Glutamatergic neuron (in vitro differentiated cells): ENCODE measurements around the gene PRR14L. TPM values are rescaled to one million over a fixed set of nuclear protein-coding genes. Genes with fewer than 3 reads are reported as not detected.
"Not testable (repeated sequence)": the region's sequence is repeated elsewhere in the genome, so short reads cannot be mapped to it uniquely, and the experiment has no call there.

Experiments used
- DNase-seq: peaks from one replicate; pipeline ENCODE4 v3.0.0; 2022
- H3K27ac Mint-ChIP-seq: one replicate; pipeline ENCODE4 v1.8.0; 2020; ENCODE audit warnings: mild to moderate bottlenecking, mixed read lengths, inconsistent platforms; ENCODE audit not compliant: unreplicated experiment
- H3K27me3 Mint-ChIP-seq: one replicate; pipeline ENCODE4 v1.8.0; 2020; ENCODE audit warnings: mild to moderate bottlenecking, moderate library complexity, mixed read lengths, inconsistent platforms; ENCODE audit not compliant: unreplicated experiment
- H3K36me3 Mint-ChIP-seq: one replicate; pipeline ENCODE4 v1.8.0; 2020; ENCODE audit warnings: mild to moderate bottlenecking, mixed read lengths, inconsistent platforms; ENCODE audit not compliant: unreplicated experiment
- H3K4me1 Mint-ChIP-seq: one replicate; pipeline ENCODE4 v1.8.0; 2020; ENCODE audit warnings: mild to moderate bottlenecking, low read depth, mixed read lengths, inconsistent platforms; ENCODE audit not compliant: unreplicated experiment
- H3K4me3 Mint-ChIP-seq: one replicate; pipeline ENCODE4 v1.8.0; 2020; ENCODE audit warnings: mild to moderate bottlenecking, mixed read lengths, inconsistent platforms; ENCODE audit not compliant: unreplicated experiment
- H3K9me3 Mint-ChIP-seq: one replicate; pipeline ENCODE4 v1.8.0; 2020; ENCODE audit warnings: mild to moderate bottlenecking, moderate library complexity, mixed read lengths, inconsistent platforms; ENCODE audit not compliant: unreplicated experiment
- CTCF ChIP-seq: fragments of 200-600 bp; sonication (generic); IDR thresholded peaks from one replicate; pipeline ENCODE4 v1.5.0; 2021; ENCODE audit not compliant: partially characterized antibody, unreplicated experiment
- total RNA-seq: library from RNA; stranded (reverse); fragmentation: NEBNext Ultra II Directional; extraction: Animal tissue kit (Norgen Biotek cat#: 25700); gene quantifications from one replicate; pipeline ENCODE4 v1.2.1, GENCODE V29; 2021; ENCODE audit not compliant: unreplicated experiment

The PRR14L gene
- total RNA-seq, 1 donor from 2014 or later = 104 TPM

- TF ChIP-seq CTCF = no peak
- no peaks in the 10 kb centered on the region for H3K4me1 Mint-ChIP-seq
Observed at GRCh38 chr22:31707519-31707918, 42.4 kb downstream of the PRR14L start.

GRCh38 chr22:31695423-31695822 is 54.5 kb downstream of the PRR14L start:
- TF ChIP-seq CTCF = no peak
- no peak for DNase-seq
- no peak overlapping the region for H3K27ac Mint-ChIP-seq
- no peaks in the 10 kb centered on the region for H3K27me3 Mint-ChIP-seq
- H3K4me3 Mint-ChIP-seq = no peak overlapping the region
- H3K36me3 Mint-ChIP-seq = no peaks in the 10 kb centered on the region
- H3K9me3 Mint-ChIP-seq = no peaks in the 10 kb centered on the region
- H3K4me1 Mint-ChIP-seq = no peaks in the 10 kb centered on the region

More at GRCh38 chr22:31707519-31707918, 42.4 kb downstream of the PRR14L start:
- no peak overlapping the region for H3K27ac Mint-ChIP-seq
- H3K27me3 Mint-ChIP-seq = no peaks in the 10 kb centered on the region
- no peaks in the 10 kb centered on the region for H3K9me3 Mint-ChIP-seq
- H3K36me3 Mint-ChIP-seq = no peaks in the 10 kb centered on the region
- DNase-seq = no peak
- no peak overlapping the region for H3K4me3 Mint-ChIP-seq

DNA sequence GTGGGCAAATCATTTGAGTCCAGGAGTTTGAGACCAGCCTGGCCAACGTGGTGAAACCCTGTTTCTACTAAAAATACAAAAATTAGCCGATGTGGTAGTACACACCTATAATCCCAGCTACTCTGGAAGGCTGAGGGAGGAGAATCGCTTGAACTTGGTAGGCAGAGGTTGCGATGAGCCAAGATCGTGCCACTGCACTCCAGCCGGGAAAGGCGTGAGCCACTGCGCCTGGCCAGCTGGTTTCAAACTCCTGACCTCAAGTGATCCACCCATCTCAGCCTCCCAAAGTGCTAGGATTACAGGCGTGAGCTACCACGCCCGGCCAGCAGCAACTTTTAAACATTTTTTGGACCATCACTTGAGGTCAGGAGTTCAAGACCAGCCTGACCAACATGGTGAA is 55.9 kb downstream of the PRR14L start:
- not testable (repeated sequence) for H3K36me3 Mint-ChIP-seq, H3K27ac Mint-ChIP-seq, H3K9me3 Mint-ChIP-seq

GRCh38 chr22:31692186-31692886 is 57.6 kb downstream of the PRR14L start:
- no peak for DNase-seq
- no peak for TF ChIP-seq CTCF
- no peaks in the 10 kb centered on the region for H3K36me3 Mint-ChIP-seq
- H3K4me1 Mint-ChIP-seq = no peaks in the 10 kb centered on the region
- no peaks in the 10 kb centered on the region for H3K27me3 Mint-ChIP-seq
- H3K27ac Mint-ChIP-seq = no peak overlapping the region
- H3K4me3 Mint-ChIP-seq = no peak overlapping the region
- H3K9me3 Mint-ChIP-seq = peaks cover 2% of the 10 kb centered on the region

More for the DNA sequence above, 55.9 kb downstream of the PRR14L start:
- not testable (repeated sequence) for DNase-seq, H3K27me3 Mint-ChIP-seq, H3K4me1 Mint-ChIP-seq, H3K4me3 Mint-ChIP-seq

DNA sequence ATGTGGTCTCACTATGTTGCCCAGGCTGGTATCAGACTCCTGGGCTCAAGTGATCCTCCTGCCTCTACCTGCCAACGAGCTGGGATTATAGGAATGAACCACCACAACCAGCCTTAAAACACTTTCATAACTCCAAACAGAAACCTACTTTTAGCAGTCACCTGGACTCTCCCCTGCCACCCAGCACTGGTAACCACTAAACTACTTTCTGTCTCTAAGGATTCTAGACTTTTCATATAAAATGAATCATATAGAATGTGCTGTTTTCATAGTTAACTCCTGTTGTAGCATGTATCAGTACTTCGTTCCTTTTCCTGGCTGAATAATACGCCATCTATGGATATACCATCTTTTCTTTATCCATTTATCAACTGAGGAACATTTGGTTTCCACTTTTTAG is 58.5 kb downstream of the PRR14L start:
- H3K4me3 Mint-ChIP-seq = no peak overlapping the region
- H3K27ac Mint-ChIP-seq = no peak overlapping the region
- no peak for DNase-seq
- no peaks in the 10 kb centered on the region for H3K36me3 Mint-ChIP-seq
- no peaks in the 10 kb centered on the region for H3K4me1 Mint-ChIP-seq
- H3K27me3 Mint-ChIP-seq = no peaks in the 10 kb centered on the region
- TF ChIP-seq CTCF = no peak
- H3K9me3 Mint-ChIP-seq = peaks cover 2% of the 10 kb centered on the region
